C1 segment of cervical spinal cord (tissue), 14 donors: ENCODE measurements around the gene MID1.

ENCODE experiments used
- DNase-seq, 14 donors: peaks; one replicate each; lab custom pipeline; 2025; lab: John Stamatoyannopoulos, UW

The MID1 gene, protein sequence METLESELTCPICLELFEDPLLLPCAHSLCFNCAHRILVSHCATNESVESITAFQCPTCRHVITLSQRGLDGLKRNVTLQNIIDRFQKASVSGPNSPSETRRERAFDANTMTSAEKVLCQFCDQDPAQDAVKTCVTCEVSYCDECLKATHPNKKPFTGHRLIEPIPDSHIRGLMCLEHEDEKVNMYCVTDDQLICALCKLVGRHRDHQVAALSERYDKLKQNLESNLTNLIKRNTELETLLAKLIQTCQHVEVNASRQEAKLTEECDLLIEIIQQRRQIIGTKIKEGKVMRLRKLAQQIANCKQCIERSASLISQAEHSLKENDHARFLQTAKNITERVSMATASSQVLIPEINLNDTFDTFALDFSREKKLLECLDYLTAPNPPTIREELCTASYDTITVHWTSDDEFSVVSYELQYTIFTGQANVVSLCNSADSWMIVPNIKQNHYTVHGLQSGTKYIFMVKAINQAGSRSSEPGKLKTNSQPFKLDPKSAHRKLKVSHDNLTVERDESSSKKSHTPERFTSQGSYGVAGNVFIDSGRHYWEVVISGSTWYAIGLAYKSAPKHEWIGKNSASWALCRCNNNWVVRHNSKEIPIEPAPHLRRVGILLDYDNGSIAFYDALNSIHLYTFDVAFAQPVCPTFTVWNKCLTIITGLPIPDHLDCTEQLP

GRCh38 chrX:10620121-10620699 lies at the start of gene MID1:
Gene MID1 (minus strand): TSS chrX:10620585. CDS start chrX:10567547, 53,038 bp downstream.
- peak in 8 of 14 donors; percentile 4 to 56 (median 30) for DNase-seq

GRCh38 chrX:10667143-10667542 lies 46.8 kb upstream of the MID1 start:
- DNase-seq, result no peak

GRCh38 chrX:10666102-10666501 lies 45.7 kb upstream of the MID1 start:
- no peak for DNase-seq

DNA sequence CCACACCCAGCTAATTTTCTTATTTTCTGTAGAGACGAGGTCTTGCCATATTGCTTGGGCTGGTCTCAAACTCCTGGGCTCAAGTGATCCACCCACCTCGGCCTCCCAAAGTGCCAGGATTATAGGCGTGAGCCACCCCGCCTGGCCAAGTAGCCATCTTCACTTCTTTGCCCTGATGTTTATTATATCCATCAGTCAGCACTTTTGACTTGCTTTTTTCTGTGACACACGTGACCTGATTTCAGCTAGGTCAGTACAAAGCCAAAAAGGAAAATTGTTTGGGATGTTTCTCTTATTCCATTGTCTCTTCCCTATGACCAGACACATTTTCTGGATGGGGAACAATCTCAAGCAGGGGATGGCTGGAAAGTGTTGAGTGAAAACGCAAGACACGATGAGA lies 45.3 kb upstream of the MID1 start:
- no peak for DNase-seq

DNA sequence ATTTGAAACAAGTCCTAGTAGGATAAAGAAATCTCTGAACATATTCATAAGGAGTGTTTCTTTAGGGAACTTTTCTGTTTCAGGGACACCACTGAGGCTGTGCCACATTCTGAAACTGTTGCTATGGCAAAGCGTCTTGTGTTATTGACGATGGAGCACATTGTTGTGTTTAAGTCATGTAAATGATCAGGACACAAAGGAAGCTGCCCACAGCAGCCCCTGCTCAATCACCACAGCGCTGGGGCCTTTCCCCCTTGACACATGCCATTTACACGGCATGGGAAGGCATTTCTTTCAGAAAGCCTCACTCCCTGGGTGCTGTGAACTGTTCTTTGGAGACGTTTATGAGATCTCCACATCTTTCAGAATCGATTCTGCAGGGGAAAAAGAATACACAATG lies 39.8 kb upstream of the MID1 start:
- DNase-seq, result no peak

GRCh38 chrX:10656214-10656613 lies 35.8 kb upstream of the MID1 start:
- peak in 2 of 14 donors; percentile 8 to 93 for DNase-seq

DNA sequence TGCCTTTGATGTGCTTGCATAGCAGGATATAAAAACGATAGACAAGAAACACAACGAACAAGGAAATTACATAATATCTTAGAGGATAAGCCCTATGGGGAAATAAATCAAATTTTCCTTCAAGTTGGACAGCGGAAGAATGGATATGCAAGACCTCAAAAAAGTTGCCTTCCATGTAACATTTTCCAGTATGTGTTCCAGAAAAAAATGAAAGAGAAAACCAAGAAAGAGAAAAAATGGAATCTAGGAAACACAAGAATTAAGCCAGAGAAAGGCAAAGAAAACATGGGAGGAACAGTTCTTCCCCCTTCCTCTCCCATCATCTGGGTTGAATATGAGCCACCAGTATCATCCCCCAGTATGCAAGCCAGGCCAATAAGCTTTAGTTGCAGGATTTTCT lies 34.6 kb upstream of the MID1 start:
- DNase-seq, result no peak

DNA sequence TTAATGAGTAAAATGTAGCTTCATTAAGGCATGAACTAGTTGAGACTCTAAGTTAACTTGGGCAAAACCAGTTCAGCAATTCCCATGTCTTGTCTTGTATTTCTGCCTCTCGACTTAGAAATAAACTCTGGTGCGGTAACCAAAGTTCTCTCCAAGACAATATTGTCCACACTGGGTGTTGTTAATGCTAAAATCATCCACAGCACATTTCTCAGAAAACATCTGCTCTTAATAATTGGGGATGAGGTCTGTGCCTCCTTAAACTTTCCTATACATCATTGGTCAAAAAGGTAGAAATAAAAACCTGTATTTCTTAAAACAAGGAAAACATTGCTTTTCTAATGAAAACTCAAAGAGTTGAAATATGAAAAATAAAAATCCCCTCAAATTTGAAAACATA lies 32.9 kb upstream of the MID1 start:
- DNase-seq, result no peak

DNA sequence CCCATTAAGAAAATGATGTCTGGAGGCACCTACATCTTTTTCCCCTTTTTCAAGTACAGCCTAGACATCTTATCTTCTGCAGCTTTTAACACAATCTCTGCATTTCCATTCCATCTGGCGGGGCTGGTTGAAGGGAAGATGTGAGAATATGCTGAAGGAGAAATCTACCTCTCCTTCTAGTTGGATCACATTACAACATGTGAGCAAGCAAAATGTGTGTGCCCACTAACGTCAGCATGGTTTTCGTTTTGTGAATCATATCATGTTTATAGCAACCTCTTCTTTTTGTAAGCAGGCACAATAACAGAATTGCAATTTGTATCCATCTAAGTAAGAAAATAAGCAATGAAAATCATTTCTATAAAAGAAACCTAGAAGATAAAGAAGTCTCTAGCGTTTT lies 28.9 kb upstream of the MID1 start:
- no peak for DNase-seq

- DNase-seq, result no peak
These were observed 28.2 kb upstream of the MID1 start for GRCh38 chrX:10648614-10649013.

GRCh38 chrX:10636851-10637250 lies 16.5 kb upstream of the MID1 start:
- DNase-seq, result no peak

- no peak for DNase-seq
These were observed 16.0 kb upstream of the MID1 start for GRCh38 chrX:10636337-10636736.

DNA sequence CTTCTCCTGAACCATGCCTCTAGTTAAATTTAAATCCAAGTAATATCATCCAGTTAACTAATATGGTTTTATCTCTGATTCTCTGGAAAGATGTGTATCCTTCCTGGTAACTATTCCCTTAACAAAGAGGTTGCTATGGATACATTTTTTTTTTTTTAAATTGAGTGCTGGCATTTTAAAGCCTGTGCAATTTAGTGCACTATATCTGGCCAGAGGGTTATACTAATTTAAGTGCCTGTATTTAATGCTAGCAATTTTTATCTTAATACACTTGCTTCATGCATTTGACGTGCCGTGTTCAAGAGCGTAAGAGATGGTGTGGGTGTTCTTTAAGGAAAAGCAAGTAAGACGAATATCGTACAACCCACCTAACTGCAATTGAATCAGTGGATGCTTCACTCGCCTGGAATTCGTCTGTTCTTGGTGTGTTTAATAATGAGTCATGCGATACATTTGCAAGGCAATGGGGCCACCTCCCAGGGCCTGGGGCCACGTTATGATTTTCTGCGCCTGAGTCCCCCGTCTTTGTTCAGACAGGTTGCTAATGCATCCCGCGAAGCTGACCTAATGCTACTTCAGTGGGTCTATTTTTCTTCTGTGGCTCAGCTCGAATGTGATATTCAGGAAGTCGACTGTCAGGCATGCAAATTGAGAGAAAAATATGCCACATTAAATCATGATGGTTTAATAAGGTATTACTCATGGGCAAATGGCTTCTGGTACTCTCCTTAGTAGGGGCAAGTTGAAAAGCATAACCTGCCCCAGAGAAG lies 14.2 kb upstream of the MID1 start:
- peak in 1 of 14 donors; percentile 4 for DNase-seq

- DNase-seq, result peak in 3 of 14 donors; percentile 3 to 13 (median 3)
These were observed 13.3 kb upstream of the MID1 start for GRCh38 chrX:10633722-10634121.

DNA sequence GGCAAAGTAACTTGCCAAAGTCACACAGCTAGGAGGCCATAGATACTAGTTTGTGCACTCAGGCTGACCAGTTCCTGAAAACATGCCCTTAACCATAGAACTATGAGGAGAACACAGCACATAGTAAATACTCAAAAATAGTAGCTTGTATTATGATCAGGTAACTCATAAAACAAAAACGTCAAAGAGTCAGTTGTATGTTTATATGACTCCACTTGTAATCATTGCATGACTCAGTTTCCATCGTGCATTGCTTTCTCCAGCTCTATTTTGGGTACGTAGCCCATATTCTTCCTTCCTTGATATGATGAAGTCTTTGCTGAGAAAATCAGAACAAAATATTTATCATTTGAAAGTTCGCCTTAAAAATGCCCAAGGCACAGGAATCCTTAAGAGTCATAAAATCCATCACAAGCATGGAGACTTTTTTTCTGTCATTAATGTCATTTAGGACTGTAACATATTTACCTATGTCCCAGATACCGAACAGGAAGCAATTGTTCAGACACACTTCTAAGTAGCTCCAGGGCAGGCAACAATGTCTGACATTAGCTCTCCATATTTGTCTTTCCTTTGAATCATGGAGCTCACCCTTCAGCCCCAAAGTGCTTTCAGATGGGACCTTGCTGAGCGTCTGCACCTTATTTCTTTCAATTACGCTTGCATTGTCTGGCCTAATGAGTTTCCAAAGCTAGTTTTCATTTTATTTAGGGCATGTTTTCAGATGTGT lies 11.2 kb upstream of the MID1 start:
- DNase-seq, result no peak

- no peak for DNase-seq
These were observed 9.9 kb upstream of the MID1 start for GRCh38 chrX:10630320-10630719.

DNA sequence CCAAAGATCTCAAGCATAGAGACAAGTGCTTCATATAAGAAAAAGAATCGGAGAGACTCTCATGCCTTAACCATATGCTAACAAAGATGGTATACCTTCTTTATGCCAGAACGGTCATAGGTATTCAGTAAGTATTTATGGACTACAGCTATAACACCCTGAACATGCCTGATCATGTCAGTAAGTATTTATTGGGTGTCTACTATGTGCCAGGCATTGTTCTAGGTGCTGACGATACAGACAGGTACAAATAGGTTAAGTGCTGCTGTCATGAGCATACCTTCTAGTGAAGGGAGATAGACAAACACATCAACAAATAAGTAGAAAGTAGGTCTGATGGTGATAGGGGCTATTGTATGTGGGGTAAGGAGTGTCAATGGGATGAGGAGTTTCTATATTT lies 9.5 kb upstream of the MID1 start:
- DNase-seq, result no peak

- no peak for DNase-seq
These were observed 8.5 kb upstream of the MID1 start for GRCh38 chrX:10628906-10629305.

GRCh38 chrX:10622197-10622596 lies 1.8 kb upstream of the MID1 start:
- DNase-seq, result no peak

DNA sequence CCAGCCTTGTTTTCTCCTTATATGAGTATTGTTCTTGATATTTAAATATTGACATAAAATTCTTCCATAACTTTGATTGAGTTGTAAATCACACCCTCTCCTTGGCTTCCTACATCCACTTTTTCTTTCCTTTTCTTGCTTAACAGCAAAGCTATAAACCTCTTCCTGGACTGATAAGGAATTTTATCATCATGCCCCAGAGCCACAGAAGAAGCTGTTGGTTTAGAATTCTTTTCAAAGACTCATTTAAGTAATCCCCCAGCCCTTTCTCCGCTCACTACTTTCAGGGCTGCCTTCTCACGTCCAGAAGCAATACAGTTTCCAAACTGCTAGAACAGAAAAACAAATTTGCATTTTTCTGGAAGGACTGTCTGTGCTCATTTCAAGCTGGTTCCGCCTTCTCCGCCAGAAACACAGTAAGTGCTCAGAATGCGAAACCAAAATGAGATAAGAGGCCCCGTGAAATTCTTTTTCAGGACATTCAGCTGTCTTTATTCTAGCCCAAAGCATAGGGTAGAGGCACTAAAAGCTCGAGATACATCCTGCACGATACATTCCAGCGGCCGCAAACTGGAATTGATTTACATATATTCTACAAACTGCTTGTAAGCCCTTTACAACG lies 849 bp downstream of the MID1 start:
- peak in 1 of 14 donors; percentile 28 for DNase-seq

- no peak for DNase-seq
These were observed 1.4 kb downstream of the MID1 start for GRCh38 chrX:10618961-10619360.
